ENCODE results near the gene FRMD4A.

DNA sequence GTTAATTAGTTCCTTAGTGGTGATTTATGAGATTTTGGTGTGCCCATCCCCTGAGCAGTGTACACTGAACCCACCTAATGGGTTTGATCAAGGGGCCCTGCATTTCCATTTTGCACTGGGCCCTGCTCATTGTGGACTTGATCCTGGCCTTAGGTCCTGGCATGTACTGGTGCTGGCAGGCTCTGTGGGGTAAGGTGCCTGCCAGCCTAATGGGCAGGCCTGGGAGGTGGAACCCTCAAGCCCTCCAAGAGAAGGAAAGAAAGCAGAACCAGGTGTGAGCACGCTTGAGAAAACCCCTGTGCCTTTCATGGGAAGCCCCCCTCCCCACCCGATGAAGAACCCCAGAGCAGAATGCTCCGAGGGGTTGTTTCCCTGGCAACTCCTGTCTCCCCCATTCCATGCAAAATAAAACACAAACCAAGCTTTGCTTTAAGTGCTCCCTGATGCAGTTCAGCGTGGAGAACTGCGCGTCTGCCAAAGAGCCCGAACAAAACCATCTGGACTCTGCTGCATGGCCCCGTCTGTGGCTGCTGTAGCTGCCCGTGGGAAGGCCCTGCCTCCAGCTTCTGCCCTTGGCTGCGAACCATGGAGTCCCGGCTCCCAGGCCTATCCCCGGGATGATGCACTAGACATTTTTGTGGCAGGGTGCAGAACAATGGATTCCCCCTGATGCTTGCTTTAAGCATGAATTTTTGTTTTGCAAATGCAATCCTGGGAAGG is 620.6 kb downstream of the FRMD4A start:
- TF ChIP-seq, protein P1, sequence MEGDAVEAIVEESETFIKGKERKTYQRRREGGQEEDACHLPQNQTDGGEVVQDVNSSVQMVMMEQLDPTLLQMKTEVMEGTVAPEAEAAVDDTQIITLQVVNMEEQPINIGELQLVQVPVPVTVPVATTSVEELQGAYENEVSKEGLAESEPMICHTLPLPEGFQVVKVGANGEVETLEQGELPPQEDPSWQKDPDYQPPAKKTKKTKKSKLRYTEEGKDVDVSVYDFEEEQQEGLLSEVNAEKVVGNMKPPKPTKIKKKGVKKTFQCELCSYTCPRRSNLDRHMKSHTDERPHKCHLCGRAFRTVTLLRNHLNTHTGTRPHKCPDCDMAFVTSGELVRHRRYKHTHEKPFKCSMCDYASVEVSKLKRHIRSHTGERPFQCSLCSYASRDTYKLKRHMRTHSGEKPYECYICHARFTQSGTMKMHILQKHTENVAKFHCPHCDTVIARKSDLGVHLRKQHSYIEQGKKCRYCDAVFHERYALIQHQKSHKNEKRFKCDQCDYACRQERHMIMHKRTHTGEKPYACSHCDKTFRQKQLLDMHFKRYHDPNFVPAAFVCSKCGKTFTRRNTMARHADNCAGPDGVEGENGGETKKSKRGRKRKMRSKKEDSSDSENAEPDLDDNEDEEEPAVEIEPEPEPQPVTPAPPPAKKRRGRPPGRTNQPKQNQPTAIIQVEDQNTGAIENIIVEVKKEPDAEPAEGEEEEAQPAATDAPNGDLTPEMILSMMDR (IDR thresholded peaks at IDR 0.05) = no peak
- no peak for TF ChIP-seq POLR2A (IDR thresholded peaks at IDR 0.05)
